ENCODE measurements around the gene TCFL5.

- TF ChIP-seq, protein P1, sequence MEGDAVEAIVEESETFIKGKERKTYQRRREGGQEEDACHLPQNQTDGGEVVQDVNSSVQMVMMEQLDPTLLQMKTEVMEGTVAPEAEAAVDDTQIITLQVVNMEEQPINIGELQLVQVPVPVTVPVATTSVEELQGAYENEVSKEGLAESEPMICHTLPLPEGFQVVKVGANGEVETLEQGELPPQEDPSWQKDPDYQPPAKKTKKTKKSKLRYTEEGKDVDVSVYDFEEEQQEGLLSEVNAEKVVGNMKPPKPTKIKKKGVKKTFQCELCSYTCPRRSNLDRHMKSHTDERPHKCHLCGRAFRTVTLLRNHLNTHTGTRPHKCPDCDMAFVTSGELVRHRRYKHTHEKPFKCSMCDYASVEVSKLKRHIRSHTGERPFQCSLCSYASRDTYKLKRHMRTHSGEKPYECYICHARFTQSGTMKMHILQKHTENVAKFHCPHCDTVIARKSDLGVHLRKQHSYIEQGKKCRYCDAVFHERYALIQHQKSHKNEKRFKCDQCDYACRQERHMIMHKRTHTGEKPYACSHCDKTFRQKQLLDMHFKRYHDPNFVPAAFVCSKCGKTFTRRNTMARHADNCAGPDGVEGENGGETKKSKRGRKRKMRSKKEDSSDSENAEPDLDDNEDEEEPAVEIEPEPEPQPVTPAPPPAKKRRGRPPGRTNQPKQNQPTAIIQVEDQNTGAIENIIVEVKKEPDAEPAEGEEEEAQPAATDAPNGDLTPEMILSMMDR (IDR thresholded peaks at IDR 0.05): no peak
- TF ChIP-seq POLR2AphosphoS5 (IDR thresholded peaks at IDR 0.05; ENCODE audit: low read depth, low read length) (no peak), SIN3A (IDR thresholded peaks at IDR 0.05; ENCODE audit: borderline replicate concordance, insufficient read depth, low read depth, low read length) (no peak), TCF7L2 (IDR thresholded peaks at IDR 0.05; ENCODE audit: low read depth, low read length) (no peak)
- TF ChIP-seq, protein P2, sequence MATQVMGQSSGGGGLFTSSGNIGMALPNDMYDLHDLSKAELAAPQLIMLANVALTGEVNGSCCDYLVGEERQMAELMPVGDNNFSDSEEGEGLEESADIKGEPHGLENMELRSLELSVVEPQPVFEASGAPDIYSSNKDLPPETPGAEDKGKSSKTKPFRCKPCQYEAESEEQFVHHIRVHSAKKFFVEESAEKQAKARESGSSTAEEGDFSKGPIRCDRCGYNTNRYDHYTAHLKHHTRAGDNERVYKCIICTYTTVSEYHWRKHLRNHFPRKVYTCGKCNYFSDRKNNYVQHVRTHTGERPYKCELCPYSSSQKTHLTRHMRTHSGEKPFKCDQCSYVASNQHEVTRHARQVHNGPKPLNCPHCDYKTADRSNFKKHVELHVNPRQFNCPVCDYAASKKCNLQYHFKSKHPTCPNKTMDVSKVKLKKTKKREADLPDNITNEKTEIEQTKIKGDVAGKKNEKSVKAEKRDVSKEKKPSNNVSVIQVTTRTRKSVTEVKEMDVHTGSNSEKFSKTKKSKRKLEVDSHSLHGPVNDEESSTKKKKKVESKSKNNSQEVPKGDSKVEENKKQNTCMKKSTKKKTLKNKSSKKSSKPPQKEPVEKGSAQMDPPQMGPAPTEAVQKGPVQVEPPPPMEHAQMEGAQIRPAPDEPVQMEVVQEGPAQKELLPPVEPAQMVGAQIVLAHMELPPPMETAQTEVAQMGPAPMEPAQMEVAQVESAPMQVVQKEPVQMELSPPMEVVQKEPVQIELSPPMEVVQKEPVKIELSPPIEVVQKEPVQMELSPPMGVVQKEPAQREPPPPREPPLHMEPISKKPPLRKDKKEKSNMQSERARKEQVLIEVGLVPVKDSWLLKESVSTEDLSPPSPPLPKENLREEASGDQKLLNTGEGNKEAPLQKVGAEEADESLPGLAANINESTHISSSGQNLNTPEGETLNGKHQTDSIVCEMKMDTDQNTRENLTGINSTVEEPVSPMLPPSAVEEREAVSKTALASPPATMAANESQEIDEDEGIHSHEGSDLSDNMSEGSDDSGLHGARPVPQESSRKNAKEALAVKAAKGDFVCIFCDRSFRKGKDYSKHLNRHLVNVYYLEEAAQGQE (IDR thresholded peaks at IDR 0.05; ENCODE audit: insufficient read depth in 1 of 2, low read depth in 2 of 2, low read length in 1 of 2): no peak
Measured at GRCh38 chr20:62809530-62810428, 51.8 kb downstream of the TCFL5 start.
